CD14-positive monocyte (primary cell): Measurements from ENCODE around the gene SPRED3. TPM values are rescaled to one million over a fixed set of nuclear protein-coding genes. Genes with fewer than 3 reads are reported as not detected.
A peak's percentile ranks its signal among the peaks of the same experiment; 100 is the strongest.

Experiments
- DNase-seq, 3 donors: peaks; one replicate each; pipeline ENCODE4 v3.0.0-alpha.2; 2011 to 2022
- H2AFZ ChIP-seq: 2 replicates; pipeline ENCODE4 v1.6.0; 2012; ENCODE audit warnings: mild to moderate bottlenecking, low read depth, low read length, inconsistent platforms; ENCODE audit not compliant: insufficient read depth, poor library complexity, severe bottlenecking
- H3K27ac ChIP-seq, 2 donors: 1 replicate in 1 of 2; 2 replicates in 1 of 2; pipeline ENCODE4 v1.5.1; 2012 to 2013; ENCODE audit warnings: low read length in 2 of 2, control low read depth in 1 of 2, inconsistent platforms in 1 of 2, low read depth in 1 of 2, mild to moderate bottlenecking in 1 of 2
- H3K27me3 ChIP-seq, 2 donors: one replicate each; pipeline versions ENCODE4 v1.6.0 to v1.6.1; 2011 to 2013; ENCODE audit warnings: low read length in 2 of 2; ENCODE audit not compliant: control insufficient read depth in 2 of 2, insufficient read depth in 2 of 2
- H3K36me3 ChIP-seq, 2 donors: replicated peaks in 1 of 2; 1 replicate in 1 of 2; 2 replicates in 1 of 2; pipeline versions ENCODE4 v1.5.1 to v1.6.1; 2012 to 2013; ENCODE audit warnings: low read length in 2 of 2, control low read depth in 1 of 2, inconsistent platforms in 1 of 2, mild to moderate bottlenecking in 1 of 2; ENCODE audit not compliant: insufficient read depth in 2 of 2, control insufficient read depth in 1 of 2
- H3K4me1 ChIP-seq, 2 donors: 1 replicate in 1 of 2; 2 replicates in 1 of 2; pipeline versions ENCODE4 v1.5.1 to v1.6.1; 2012 to 2013; ENCODE audit warnings: low read length in 2 of 2, control low read depth in 1 of 2, inconsistent platforms in 1 of 2, mild to moderate bottlenecking in 1 of 2, moderate library complexity in 1 of 2; ENCODE audit not compliant: insufficient read depth in 2 of 2, control insufficient read depth in 1 of 2
- H3K4me2 ChIP-seq: replicated peaks from 2 replicates; pipeline ENCODE3; 2012; ENCODE audit warnings: low read length, moderate library complexity, mild to moderate bottlenecking; ENCODE audit not compliant: poor library complexity, severe bottlenecking; ENCODE audit errors: extremely low read depth
- H3K4me3 ChIP-seq, 3 experiments: fragments of 200-600 bp in 1 of 3; sonication (generic) in 1 of 3; replicated peaks in 1 of 3; 1 replicate in 2 of 3; 2 replicates in 1 of 3; pipeline ENCODE4 v1.5.1; 2011 to 2013; ENCODE audit warnings: low read length in 3 of 3, mild to moderate bottlenecking in 3 of 3, control low read depth in 2 of 3, low read depth in 2 of 3, inconsistent platforms in 1 of 3, moderate library complexity in 1 of 3
- H3K79me2 ChIP-seq: 2 replicates; pipeline ENCODE4 v1.6.0; 2012; ENCODE audit warnings: mild to moderate bottlenecking, control low read depth, inconsistent platforms, low read length, moderate library complexity; ENCODE audit not compliant: insufficient read depth
- H3K9ac ChIP-seq: 2 replicates; pipeline ENCODE4 v1.6.0; 2017; ENCODE audit warnings: low read length, mild to moderate bottlenecking; ENCODE audit not compliant: insufficient read depth, poor library complexity, severe bottlenecking
- H3K9me3 ChIP-seq, 2 donors: replicated peaks in 1 of 2; 1 replicate in 1 of 2; 2 replicates in 1 of 2; pipeline versions ENCODE4 v1.5.1 to v1.6.1; 2012 to 2013; ENCODE audit warnings: low read length in 2 of 2, control low read depth in 1 of 2; ENCODE audit not compliant: control insufficient read depth in 1 of 2, insufficient read depth in 1 of 2
- H4K20me1 ChIP-seq: 2 replicates; pipeline ENCODE4 v1.6.0; 2012; ENCODE audit warnings: mild to moderate bottlenecking, low read length, control low read depth, moderate library complexity; ENCODE audit not compliant: insufficient read depth
- H3K27ac Mint-ChIP-seq, 7 donors: one replicate each; pipeline ENCODE4 v1.8.0; 2020; ENCODE audit warnings: mild to moderate bottlenecking in 7 of 7, mixed read lengths in 7 of 7, moderate library complexity in 6 of 7, inconsistent platforms in 2 of 7
- H3K27me3 Mint-ChIP-seq, 3 donors: one replicate each; pipeline ENCODE4 v1.8.0; 2021 to 2022; ENCODE audit warnings: low read depth in 3 of 3, mild to moderate bottlenecking in 3 of 3, mixed read lengths in 3 of 3, moderate library complexity in 3 of 3, inconsistent platforms in 1 of 3
- H3K36me3 Mint-ChIP-seq, 2 donors: one replicate each; pipeline ENCODE4 v1.8.0; 2020; ENCODE audit warnings: mixed read lengths in 2 of 2, inconsistent platforms in 1 of 2, mild to moderate bottlenecking in 1 of 2
- H3K4me1 Mint-ChIP-seq: one replicate; pipeline ENCODE4 v1.8.0; 2020; ENCODE audit warnings: mild to moderate bottlenecking, mixed read lengths
- H3K4me3 Mint-ChIP-seq, 2 donors: one replicate each; pipeline ENCODE4 v1.8.0; 2020; ENCODE audit warnings: mild to moderate bottlenecking in 2 of 2, mixed read lengths in 2 of 2, moderate library complexity in 1 of 2
- H3K9me3 Mint-ChIP-seq, 7 donors: one replicate each; pipeline ENCODE4 v1.8.0; 2020 to 2022; ENCODE audit warnings: mixed read lengths in 7 of 7, mild to moderate bottlenecking in 6 of 7, moderate library complexity in 6 of 7, inconsistent platforms in 2 of 7
- WGBS: methylation state at CpG from one replicate; pipeline ENCODE4 v1.1.5; 2013; ENCODE audit warnings: missing lambda C conversion rate; ENCODE audit not compliant: insufficient coverage; 5-methylcytosine and 5-hydroxymethylcytosine counted together
- intact Hi-C, 2 donors: fragments of 100-400 bp; cut with micrococcal nuclease; formaldehyde crosslinking; loops; one replicate each; pipeline versions ENCODE4 v1.15.0 to v1.15.1; 2023
- polyA plus RNA-seq, 3 donors: library from polyadenylated mRNA; depleted of rRNA in 1 of 3; unstranded in 2 of 3; stranded (reverse) in 1 of 3; fragments of 300-500 nt in 2 of 3; fragments of >200 nt in 1 of 3; fragmentation: Illumina TruSeq in 2 of 3; gene quantifications; 1 replicate in 2 of 3; 2 replicates in 1 of 3; pipeline ENCODE4 v1.2.3, GENCODE V29; 2012 to 2021
- TF ChIP-seq, protein P1 (sequence below): fragments of 200-600 bp; IDR thresholded peaks from one replicate; pipeline ENCODE4 v1.8.0; 2022; ENCODE audit warnings: antibody characterized with exemption, mild to moderate bottlenecking

SPRED3 gene
- polyA plus RNA-seq, 3 donors = 0.33 TPM; not detected in 2

DNA sequence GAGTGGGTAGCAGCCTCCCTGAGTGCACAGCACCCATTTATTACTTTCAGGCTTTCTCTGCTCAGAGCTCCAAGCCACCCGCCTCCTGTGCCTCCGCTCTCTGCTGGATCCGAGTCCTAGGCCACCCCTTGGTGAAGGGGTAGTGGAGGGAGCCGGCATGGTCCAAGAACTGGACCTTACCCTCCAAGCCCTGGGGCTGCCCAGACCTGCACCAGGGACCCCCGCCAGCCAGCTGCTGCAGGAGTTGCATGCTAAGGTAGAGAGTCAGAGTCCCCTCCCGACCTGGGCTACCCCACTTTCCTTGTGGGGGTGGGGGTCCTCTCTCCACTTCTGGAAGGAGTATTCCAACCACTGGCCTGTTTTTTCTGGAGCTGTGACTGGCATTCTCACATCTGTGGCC lies 16.4 kb downstream of the SPRED3 start:
- intact Hi-C loops = loop anchor here (5.0 to 10.0 kb wide), 5 partner anchors 102 to 530 kb away; partner anchors contain the start of genes MRPS12 (in 1 of the 2) and SARS2 (in 1 of the 2)
- H3K4me2 ChIP-seq = no peak overlapping the region
- peaks cover 14% of the 10 kb centered on the region for H4K20me1 ChIP-seq
- Mint-ChIP-seq H3K9me3 (peaks cover 0 to 4% (median 0%) of the 10 kb centered on the region in 7 donors), H3K27me3 (peaks cover 3 to 4% (median 3%) of the 10 kb centered on the region in 3 donors), H3K4me3 (no peak overlapping the region), H3K4me1 (peaks cover 22% of the 10 kb centered on the region), H3K27ac (peak overlapping the region in 5 of 7 donors; percentile 15 to 58 (median 50)), H3K36me3 (peaks cover 26 to 48% of the 10 kb centered on the region in 2 donors)
- TF ChIP-seq, protein P1, sequence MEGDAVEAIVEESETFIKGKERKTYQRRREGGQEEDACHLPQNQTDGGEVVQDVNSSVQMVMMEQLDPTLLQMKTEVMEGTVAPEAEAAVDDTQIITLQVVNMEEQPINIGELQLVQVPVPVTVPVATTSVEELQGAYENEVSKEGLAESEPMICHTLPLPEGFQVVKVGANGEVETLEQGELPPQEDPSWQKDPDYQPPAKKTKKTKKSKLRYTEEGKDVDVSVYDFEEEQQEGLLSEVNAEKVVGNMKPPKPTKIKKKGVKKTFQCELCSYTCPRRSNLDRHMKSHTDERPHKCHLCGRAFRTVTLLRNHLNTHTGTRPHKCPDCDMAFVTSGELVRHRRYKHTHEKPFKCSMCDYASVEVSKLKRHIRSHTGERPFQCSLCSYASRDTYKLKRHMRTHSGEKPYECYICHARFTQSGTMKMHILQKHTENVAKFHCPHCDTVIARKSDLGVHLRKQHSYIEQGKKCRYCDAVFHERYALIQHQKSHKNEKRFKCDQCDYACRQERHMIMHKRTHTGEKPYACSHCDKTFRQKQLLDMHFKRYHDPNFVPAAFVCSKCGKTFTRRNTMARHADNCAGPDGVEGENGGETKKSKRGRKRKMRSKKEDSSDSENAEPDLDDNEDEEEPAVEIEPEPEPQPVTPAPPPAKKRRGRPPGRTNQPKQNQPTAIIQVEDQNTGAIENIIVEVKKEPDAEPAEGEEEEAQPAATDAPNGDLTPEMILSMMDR = no peak
- no peaks in the 10 kb centered on the region for H3K9me3 ChIP-seq
- H3K4me3 ChIP-seq = no peak overlapping the region
- H3K36me3 ChIP-seq = peaks cover 20 to 36% of the 10 kb centered on the region in 2 donors
- peaks cover 16 to 19% of the 10 kb centered on the region in 2 donors for H3K4me1 ChIP-seq
- H3K79me2 ChIP-seq = peaks cover 5% of the 10 kb centered on the region
- H3K27me3 ChIP-seq = no peaks in the 10 kb centered on the region
- no peak overlapping the region for H3K9ac ChIP-seq
- no CpG with 5 or more reads among the region's 6 CpGs for WGBS
- no peak for DNase-seq
- H3K27ac ChIP-seq = no peak overlapping the region
- H2AFZ ChIP-seq = no peak overlapping the region

DNA sequence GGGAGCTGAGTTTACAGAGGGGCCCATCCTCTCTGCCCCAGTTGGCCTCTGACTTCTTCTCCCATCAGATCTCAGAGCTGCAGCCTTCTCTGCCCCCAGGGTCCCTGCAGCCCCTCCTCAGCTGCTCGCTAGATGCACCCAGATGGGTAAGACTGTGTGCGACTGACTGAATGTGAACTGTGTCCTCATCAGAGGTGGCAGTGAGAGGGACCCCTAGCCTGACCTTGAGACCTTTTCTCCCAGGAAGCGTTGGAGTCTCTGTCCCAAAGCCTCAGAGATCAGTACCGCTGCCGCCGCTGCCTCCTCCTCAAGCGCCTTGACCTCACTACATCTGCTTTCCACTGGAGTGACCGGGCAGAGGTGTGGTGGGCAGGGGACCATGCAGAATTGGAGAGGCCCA lies 16.8 kb downstream of the SPRED3 start:
- peaks cover 5% of the 10 kb centered on the region for H3K79me2 ChIP-seq
- H4K20me1 ChIP-seq = peaks cover 17% of the 10 kb centered on the region
- H3K4me1 ChIP-seq = peaks cover 18 to 20% of the 10 kb centered on the region in 2 donors
- no peaks in the 10 kb centered on the region for H3K27me3 ChIP-seq
- Mint-ChIP-seq H3K36me3 (peaks cover 30 to 52% of the 10 kb centered on the region in 2 donors), H3K27ac (peak overlapping the region in 2 of 7 donors; percentile 36 to 50), H3K9me3 (peaks cover 0 to 5% (median 0%) of the 10 kb centered on the region in 7 donors), H3K4me3 (no peak overlapping the region), H3K4me1 (peaks cover 26% of the 10 kb centered on the region), H3K27me3 (peaks cover under 1 to 3% (median 1%) of the 10 kb centered on the region in 3 donors)
- H3K36me3 ChIP-seq = peaks cover 24 to 40% of the 10 kb centered on the region in 2 donors
- H3K9ac ChIP-seq = no peak overlapping the region
- TF ChIP-seq, protein P1 = no peak
- no peak overlapping the region for H2AFZ ChIP-seq
- H3K9me3 ChIP-seq = no peaks in the 10 kb centered on the region
- no peak overlapping the region for H3K4me2 ChIP-seq
- H3K27ac ChIP-seq = no peak overlapping the region
- intact Hi-C loops = loop anchor here (10.0 kb wide), 2 partner anchors 520 to 530 kb away; partner anchors contain the start of genes MRPS12 (in 1 of the 2) and SARS2 (in 1 of the 2)
- WGBS = 93% methylated on average over 3 of the region's 8 CpGs
- no peak for DNase-seq
- no peak overlapping the region for H3K4me3 ChIP-seq
